Loucy (cell line): ENCODE results near the gene WDR19.

Experiments
- EZH2phosphoT487 ChIP-seq: fragments of 200-600 bp; IDR thresholded peaks from 2 replicates; pipeline ENCODE4 v1.6.1; 2018; ENCODE audit warnings: antibody characterized with exemption, mild to moderate bottlenecking, moderate library complexity, borderline replicate concordance
- TF ChIP-seq, protein P1 (sequence below): fragments of 200-600 bp; sonication (generic); conservative IDR thresholded peaks from 2 replicates; pipeline ENCODE4 v1.5.1; 2014; ENCODE audit warnings: mild to moderate bottlenecking, antibody characterized with exemption, low read length

DNA sequence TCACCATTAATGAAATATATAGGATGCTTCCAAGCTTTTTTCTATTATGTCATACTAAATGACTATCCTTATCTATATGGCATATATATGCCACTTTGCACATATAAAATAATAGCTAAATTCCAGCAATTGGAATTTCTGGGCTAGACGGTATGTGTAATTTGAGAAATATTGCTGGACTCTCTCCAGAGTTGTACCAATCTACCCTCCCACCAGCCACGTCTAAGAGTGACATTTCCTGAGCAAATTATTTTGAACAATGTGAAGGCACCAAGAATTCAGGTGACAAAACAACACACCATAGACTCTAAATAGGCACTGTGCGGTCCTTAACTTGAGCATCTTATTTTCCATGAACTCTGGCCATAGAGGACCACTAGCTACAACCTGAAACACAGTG is 121.5 kb downstream of the WDR19 start:
- no peak for TF ChIP-seq EZH2phosphoT487
- TF ChIP-seq, protein P1, sequence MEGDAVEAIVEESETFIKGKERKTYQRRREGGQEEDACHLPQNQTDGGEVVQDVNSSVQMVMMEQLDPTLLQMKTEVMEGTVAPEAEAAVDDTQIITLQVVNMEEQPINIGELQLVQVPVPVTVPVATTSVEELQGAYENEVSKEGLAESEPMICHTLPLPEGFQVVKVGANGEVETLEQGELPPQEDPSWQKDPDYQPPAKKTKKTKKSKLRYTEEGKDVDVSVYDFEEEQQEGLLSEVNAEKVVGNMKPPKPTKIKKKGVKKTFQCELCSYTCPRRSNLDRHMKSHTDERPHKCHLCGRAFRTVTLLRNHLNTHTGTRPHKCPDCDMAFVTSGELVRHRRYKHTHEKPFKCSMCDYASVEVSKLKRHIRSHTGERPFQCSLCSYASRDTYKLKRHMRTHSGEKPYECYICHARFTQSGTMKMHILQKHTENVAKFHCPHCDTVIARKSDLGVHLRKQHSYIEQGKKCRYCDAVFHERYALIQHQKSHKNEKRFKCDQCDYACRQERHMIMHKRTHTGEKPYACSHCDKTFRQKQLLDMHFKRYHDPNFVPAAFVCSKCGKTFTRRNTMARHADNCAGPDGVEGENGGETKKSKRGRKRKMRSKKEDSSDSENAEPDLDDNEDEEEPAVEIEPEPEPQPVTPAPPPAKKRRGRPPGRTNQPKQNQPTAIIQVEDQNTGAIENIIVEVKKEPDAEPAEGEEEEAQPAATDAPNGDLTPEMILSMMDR, result no peak
